Astrocyte (in vitro differentiated cells and primary cell): ENCODE results near the gene ABHD15. TPM values are rescaled to one million over a fixed set of nuclear protein-coding genes. Genes with fewer than 3 reads are reported as not detected.
A peak's percentile ranks its signal among the peaks of the same experiment; 100 is the strongest.

Experiments
- DNase-seq: peaks from one replicate; pipeline ENCODE4 v3.0.0-alpha.2; 2010; ENCODE audit warnings: low read depth
- FAIRE-seq: peaks from 2 replicates; lab custom pipeline; 2011; peaks lifted over from hg19 to GRCh38; lab: Jason Lieb, UNC
- H2AFZ ChIP-seq: 2 replicates; pipeline ENCODE4 v1.6.0; 2012; ENCODE audit warnings: low read depth, low read length, inconsistent platforms
- H3K27ac ChIP-seq: 2 replicates; pipeline ENCODE4 v1.5.1; 2011; ENCODE audit warnings: low read depth, low read length, inconsistent platforms
- H3K27me3 ChIP-seq: 2 replicates; pipeline ENCODE4 v1.6.0; 2011; ENCODE audit warnings: low read length, inconsistent platforms; ENCODE audit not compliant: insufficient read depth
- H3K36me3 ChIP-seq: 2 replicates; pipeline ENCODE4 v1.5.1; 2011; ENCODE audit warnings: low read length, inconsistent platforms; ENCODE audit not compliant: insufficient read depth
- H3K4me1 ChIP-seq: 2 replicates; pipeline ENCODE4 v1.5.1; 2011; ENCODE audit warnings: low read length, inconsistent platforms; ENCODE audit not compliant: insufficient read depth
- H3K4me2 ChIP-seq: 2 replicates; pipeline ENCODE4 v1.6.0; 2012; ENCODE audit warnings: low read length, inconsistent platforms
- H3K4me3 ChIP-seq: 2 replicates; pipeline ENCODE4 v1.5.1; 2011; ENCODE audit warnings: low read depth, mild to moderate bottlenecking, low read length, inconsistent platforms; ENCODE audit not compliant: insufficient read depth
- H3K79me2 ChIP-seq: 2 replicates; pipeline ENCODE4 v1.6.0; 2012; ENCODE audit warnings: mild to moderate bottlenecking, low read length, inconsistent platforms; ENCODE audit not compliant: insufficient read depth
- H3K9ac ChIP-seq: 2 replicates; pipeline ENCODE4 v1.6.0; 2012; ENCODE audit warnings: mild to moderate bottlenecking, low read length, inconsistent platforms
- H3K9me3 ChIP-seq: 2 replicates; pipeline ENCODE4 v1.5.1; 2012; ENCODE audit warnings: low read depth, mild to moderate bottlenecking, low read length, inconsistent platforms; ENCODE audit not compliant: insufficient read depth
- H4K20me1 ChIP-seq: 2 replicates; pipeline ENCODE4 v1.6.0; 2012; ENCODE audit warnings: low read length, inconsistent platforms; ENCODE audit not compliant: insufficient read depth
- H3K27ac Mint-ChIP-seq: one replicate; pipeline ENCODE4 v1.8.0; 2021; ENCODE audit warnings: mild to moderate bottlenecking, mixed read lengths; ENCODE audit not compliant: unreplicated experiment
- H3K27me3 Mint-ChIP-seq: one replicate; pipeline ENCODE4 v1.8.0; 2021; ENCODE audit warnings: low read depth, mixed read lengths; ENCODE audit not compliant: unreplicated experiment
- H3K36me3 Mint-ChIP-seq: one replicate; pipeline ENCODE4 v1.8.0; 2021; ENCODE audit warnings: low read depth, mixed read lengths; ENCODE audit not compliant: unreplicated experiment
- H3K4me1 Mint-ChIP-seq: one replicate; pipeline ENCODE4 v1.8.0; 2021; ENCODE audit warnings: low read depth, mixed read lengths; ENCODE audit not compliant: unreplicated experiment
- H3K4me3 Mint-ChIP-seq: one replicate; pipeline ENCODE4 v1.8.0; 2021; ENCODE audit warnings: mild to moderate bottlenecking, moderate library complexity, mixed read lengths; ENCODE audit not compliant: unreplicated experiment
- H3K9me3 Mint-ChIP-seq: one replicate; pipeline ENCODE4 v1.8.0; 2021; ENCODE audit warnings: mild to moderate bottlenecking, mixed read lengths; ENCODE audit not compliant: unreplicated experiment
- EZH2 ChIP-seq: IDR thresholded peaks from 2 replicates; pipeline ENCODE4 v1.6.1; 2012; ENCODE audit warnings: mild to moderate bottlenecking, low read length, inconsistent platforms; ENCODE audit not compliant: insufficient read depth
- total RNA-seq: library from RNA; stranded (reverse); gene quantifications from 2 replicates; pipeline ENCODE4 v1.2.1, GENCODE V29; 2021
- TF ChIP-seq, protein P1 (sequence below): IDR thresholded peaks from 2 replicates; pipeline ENCODE4 v1.5.1; 2011; ENCODE audit warnings: low read depth, mild to moderate bottlenecking, inconsistent platforms, low read length, moderate library complexity; ENCODE audit not compliant: insufficient read depth

The ABHD15 gene
- total RNA-seq, 1 donor from 2014 or later = 8.6 TPM

DNA sequence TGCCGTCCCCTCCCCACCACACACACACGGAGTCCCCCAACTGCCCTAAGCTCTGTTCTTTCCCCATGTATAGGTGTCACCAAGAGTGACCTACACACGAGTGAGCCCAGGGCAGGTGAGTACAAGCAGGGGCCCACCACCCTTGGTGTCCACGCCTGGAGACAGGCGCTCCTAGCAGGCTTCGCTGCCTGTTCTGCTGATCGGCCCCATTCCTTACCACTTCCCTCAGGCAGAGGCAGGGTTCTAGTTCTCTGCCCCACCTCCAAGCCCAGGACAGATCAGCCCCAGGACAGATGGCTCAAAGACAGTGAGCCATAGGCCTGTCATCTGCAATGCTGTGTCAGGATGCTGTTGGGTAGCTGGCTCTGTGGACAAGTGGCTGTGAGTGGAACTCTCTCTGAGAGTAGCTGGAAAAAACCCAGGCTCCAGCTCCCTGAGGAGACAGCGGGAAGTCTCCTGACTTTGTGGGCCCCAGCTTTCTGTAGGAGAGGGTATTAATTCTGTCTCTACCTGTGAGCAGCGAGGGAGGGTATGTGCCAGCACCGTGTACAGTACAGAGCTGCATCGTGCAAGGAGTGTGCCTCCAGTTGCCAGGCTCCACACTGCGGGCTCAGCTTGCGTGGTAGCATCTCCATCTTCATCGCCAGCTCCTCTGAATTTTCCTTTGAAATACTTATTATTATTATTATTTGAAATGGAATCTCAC is 2.6 kb upstream of the ABHD15 start:
- Mint-ChIP-seq H3K4me3 (peak overlapping the region; percentile 89), H3K36me3 (peaks cover 9% of the 10 kb centered on the region), H3K27me3 (peaks cover 8% of the 10 kb centered on the region), H3K4me1 (peaks cover 5% of the 10 kb centered on the region), H3K9me3 (no peaks in the 10 kb centered on the region), H3K27ac (peak overlapping the region; percentile 58)
- DNase-seq (no peak), FAIRE-seq (no peak)
- Histone ChIP-seq H3K9me3 (no peaks in the 10 kb centered on the region), H3K36me3 (no peaks in the 10 kb centered on the region), H3K9ac (peak overlapping the region; percentile 83), H2AFZ (peak overlapping the region; percentile 93), H3K4me1 (peaks cover 26% of the 10 kb centered on the region), H3K4me2 (peak overlapping the region; percentile 92), H3K4me3 (peak overlapping the region; percentile 83), H4K20me1 (peaks cover 19% of the 10 kb centered on the region), H3K79me2 (no peaks in the 10 kb centered on the region), H3K27me3 (peaks cover 5% of the 10 kb centered on the region), H3K27ac (peak overlapping the region; percentile 3)
- TF ChIP-seq EZH2 = no peak
- TF ChIP-seq, protein P1, sequence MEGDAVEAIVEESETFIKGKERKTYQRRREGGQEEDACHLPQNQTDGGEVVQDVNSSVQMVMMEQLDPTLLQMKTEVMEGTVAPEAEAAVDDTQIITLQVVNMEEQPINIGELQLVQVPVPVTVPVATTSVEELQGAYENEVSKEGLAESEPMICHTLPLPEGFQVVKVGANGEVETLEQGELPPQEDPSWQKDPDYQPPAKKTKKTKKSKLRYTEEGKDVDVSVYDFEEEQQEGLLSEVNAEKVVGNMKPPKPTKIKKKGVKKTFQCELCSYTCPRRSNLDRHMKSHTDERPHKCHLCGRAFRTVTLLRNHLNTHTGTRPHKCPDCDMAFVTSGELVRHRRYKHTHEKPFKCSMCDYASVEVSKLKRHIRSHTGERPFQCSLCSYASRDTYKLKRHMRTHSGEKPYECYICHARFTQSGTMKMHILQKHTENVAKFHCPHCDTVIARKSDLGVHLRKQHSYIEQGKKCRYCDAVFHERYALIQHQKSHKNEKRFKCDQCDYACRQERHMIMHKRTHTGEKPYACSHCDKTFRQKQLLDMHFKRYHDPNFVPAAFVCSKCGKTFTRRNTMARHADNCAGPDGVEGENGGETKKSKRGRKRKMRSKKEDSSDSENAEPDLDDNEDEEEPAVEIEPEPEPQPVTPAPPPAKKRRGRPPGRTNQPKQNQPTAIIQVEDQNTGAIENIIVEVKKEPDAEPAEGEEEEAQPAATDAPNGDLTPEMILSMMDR = no peak

DNA sequence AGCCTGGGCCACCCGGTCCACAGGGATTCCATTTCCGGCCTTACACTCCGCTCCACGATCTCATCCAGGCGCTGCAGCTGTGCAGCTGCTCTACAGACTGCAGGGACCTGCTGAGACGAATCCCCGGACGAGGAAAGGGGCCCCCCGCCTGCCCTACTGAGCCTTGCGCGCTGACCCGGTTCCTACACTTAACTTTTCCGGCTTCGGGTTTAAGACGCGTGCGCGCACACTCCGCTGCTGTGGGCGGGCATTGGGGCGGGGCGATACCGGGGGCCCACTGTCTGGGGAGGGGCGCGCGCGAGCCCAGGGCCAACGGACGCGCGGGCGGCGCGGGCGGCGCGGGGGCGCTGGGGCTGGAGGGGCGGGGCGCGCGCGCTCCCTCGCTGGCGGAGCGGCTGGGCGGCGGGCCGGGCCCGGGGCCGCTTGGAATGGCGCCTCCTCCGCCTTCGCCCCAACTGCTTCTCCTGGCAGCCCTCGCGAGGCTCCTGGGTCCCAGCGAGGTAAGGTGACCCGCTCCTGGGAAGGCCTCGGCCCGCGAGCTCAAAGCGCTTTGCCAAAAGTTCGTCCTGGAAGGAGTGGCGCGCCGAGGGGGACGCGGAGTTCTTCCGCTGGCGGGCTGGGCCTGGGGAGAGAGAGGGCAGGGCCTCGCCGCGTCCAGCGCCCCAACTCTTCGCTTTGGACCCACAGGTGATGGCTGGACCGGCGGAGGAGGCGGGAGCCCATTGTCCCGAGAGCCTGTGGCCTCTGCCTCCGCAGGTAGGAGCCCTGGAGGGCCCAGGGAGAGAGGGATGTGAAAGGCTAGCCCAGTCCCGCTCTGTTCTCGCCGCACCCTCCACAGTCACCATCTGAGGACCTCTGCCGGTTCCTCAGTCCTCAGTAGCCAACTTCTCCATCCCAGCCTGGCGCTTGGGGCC is 1.8 kb upstream of the ABHD15 start, which contains the start of gene TP53I13:
TSS of gene TP53I13 (plus strand) at position 371 of the 914 bp plus-strand sequence. CDS start at position 429, 58 bp downstream.
- FAIRE-seq = no peak
- Mint-ChIP-seq H3K4me3 (peak within 1 kb of the TSS; percentile 91), H3K9me3 (no peaks in the 10 kb centered on the region), H3K4me1 (peaks cover 5% of the 10 kb centered on the region), H3K36me3 (peaks cover 10% of the 10 kb centered on the region), H3K27ac (peak within 1 kb of the TSS; percentile 72), H3K27me3 (peaks cover 14% of the 10 kb centered on the region)
- peaks cover 5% of the 10 kb centered on the region for H3K27me3 ChIP-seq
- H3K9ac ChIP-seq = peak within 1 kb of the TSS; percentile 83
- H3K79me2 ChIP-seq = no peaks in the 10 kb centered on the region
- no peak for TF ChIP-seq EZH2
- TF ChIP-seq, protein P1 = no peak
- peaks cover 26% of the 10 kb centered on the region for H3K4me1 ChIP-seq
- DNase-seq = peak; percentile 70
- H3K27ac ChIP-seq = peak within 1 kb of the TSS; percentile 3
- peak within 1 kb of the TSS; percentile 83 for H3K4me3 ChIP-seq
- H4K20me1 ChIP-seq = peaks cover 12% of the 10 kb centered on the region
- H3K4me2 ChIP-seq = peak within 1 kb of the TSS; percentile 92
- peak within 1 kb of the TSS; percentile 93 for H2AFZ ChIP-seq
- H3K9me3 ChIP-seq = no peaks in the 10 kb centered on the region
- H3K36me3 ChIP-seq = no peaks in the 10 kb centered on the region
